Measurements from ENCODE around the gene ATP6V0A4.
A peak's percentile ranks its signal among the peaks of the same experiment; 100 is the strongest.
"Not testable (repeated sequence)": the region's sequence is repeated elsewhere in the genome, so short reads cannot be mapped to it uniquely, and the experiment has no call there.

The ATP6V0A4 gene

GRCh38 chr7:138750901-138751464, 47.0 kb downstream of the ATP6V0A4 start:
- no peak for DNase-seq (ENCODE audit: low read depth in 2 of 2)

- DNase-seq (ENCODE audit: low read depth in 2 of 2): no peak
Measured at GRCh38 chr7:138750473-138750872, 47.5 kb downstream of the ATP6V0A4 start.

DNA sequence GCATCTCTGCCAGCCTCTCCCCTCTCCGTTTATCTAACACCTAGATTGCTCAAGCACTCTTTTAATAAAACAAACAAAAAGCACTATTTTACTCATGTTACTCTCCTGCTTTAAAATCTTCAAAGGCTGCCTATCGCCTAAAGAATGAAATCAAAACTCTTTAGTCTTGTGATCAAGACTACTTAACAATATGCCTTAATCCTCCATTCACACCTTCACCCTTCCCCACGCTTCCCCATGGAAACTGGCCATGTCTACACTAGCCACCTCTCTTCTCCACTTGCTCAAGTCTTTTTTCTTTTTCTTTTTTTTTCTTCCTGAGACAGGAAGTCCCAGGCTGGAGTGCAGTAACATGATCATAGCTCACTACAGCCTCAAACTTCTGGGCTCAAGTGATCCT, 48.0 kb downstream of the ATP6V0A4 start:
- no peak for DNase-seq (ENCODE audit: low read depth in 2 of 2)

GRCh38 chr7:138748666-138749065, 49.3 kb downstream of the ATP6V0A4 start:
- DNase-seq (ENCODE audit: low read depth in 2 of 2): no peak

DNA sequence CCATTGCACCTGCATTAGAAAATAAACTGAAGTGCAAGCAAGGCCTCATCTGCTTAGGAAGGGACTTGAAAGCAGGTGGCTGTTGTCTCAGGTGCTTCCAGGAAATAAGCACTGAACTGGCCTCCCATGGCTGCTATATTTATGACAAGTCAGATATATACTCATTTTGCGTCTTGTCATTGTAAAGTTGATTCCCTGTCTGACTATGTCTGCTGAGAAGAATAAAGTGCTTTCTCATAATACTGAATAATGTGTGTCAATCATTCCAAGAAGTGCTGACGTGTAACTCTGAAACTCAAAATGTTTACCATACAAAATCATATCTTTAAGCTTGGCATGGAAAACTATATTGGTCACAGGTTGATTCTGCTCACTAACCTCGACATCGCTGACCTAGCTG, 51.9 kb downstream of the ATP6V0A4 start:
- DNase-seq (ENCODE audit: low read depth in 2 of 2): no peak

- DNase-seq (ENCODE audit: low read depth in 2 of 2): no peak
Measured at GRCh38 chr7:138745189-138745588, 52.8 kb downstream of the ATP6V0A4 start.

GRCh38 chr7:138741453-138741735, 56.6 kb downstream of the ATP6V0A4 start:
- no peak for DNase-seq (ENCODE audit: low read depth in 2 of 2)

DNA sequence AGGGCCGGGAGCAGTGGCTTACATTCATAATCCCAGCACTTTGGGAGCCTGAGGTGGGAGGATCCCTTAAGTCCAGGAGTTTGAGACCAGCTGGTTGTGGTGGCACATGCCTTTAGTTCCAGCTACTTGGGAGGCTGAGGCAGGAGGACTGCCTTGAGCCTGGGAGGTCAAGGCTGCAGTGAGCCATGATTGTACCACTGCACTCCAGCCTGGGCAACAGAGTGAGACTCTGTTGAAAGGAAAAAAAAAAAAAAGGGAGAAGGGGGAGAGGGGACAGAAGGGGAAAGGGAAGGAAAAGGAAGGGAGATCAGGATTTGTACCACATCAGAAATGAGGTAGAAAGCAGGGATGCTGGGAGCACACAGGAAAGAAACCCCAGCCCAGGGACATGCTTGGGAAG, 58.1 kb downstream of the ATP6V0A4 start:
- DNase-seq (ENCODE audit: low read depth in 2 of 2): no peak

DNA sequence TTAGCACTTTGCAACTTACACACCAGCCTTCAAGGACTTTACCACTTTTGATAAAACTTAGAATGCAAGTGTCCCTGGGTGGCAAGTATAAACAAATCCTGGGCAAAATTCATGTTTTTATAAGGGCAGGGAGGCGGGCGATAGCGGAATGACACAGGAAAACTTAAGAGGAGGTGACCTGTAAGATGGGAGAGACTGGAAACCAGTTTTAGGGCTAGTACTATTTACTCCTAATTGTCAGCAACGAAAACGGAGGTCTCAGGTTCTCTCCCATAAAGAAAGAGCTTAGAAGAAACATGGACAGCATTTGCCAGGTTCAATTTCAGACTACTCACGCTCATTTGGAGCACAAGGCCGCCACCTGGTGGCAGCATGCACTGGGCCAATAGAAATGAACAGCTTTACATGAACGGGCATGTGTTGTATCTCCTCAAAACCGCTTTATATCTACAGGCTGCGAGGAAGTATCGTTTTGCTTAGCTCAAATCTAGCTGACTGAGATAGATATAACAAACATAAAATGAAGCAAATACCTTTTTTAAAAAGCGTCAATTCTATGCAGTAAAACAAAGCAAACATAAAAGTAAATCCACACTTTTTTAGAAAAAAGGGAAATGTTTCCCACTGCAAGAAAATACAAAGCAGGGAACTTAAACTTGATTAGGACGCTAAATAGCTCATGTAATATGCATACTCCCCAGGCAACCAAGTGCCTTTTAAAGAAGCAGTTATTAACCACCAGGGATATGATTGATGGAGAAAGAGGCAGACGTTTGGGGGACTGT, 59.3 kb downstream of the ATP6V0A4 start:
- peak; percentile 28 to 30 for DNase-seq (ENCODE audit: low read depth in 2 of 2)

DNA sequence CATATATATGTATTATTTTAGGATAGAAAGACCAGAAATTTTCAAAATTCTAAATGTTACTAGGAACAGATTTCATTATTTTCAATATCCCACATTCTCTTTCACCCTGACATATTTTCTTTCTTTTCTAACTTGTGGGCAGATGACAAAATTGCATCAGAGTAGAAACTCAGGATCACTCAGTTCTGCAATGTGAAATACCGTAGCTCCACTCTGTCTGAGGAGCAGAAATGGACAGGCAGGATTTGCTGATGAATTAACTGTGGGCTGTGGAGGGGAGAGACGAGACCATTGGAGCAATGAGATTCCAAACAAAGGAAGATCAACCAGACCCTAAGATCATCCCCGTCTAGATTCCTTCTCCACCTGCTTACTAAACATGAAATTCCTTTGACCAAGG, 59.9 kb downstream of the ATP6V0A4 start:
- DNase-seq (ENCODE audit: low read depth in 2 of 2): no peak

GRCh38 chr7:138735399-138735798, 62.6 kb downstream of the ATP6V0A4 start:
- no peak for DNase-seq (ENCODE audit: low read depth in 2 of 2)

DNA sequence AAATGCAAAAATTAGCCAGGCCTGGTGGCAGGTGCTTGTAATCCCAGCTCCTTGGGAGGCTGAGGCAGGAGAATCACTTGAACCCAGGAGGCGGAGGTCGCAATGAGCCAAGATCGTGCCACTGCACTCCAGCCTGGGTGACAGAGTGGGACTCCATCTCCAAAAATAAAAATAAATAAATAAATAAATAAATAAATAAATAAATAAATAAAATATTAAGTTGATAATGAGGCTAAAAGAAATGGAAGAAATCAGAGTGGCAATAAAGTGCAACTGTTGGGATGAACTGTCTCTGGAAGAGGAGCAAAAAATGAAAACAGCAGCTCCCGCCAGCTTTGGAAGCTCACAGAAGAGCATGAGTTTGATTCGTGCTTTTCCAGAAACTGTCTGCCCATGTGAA, 66.3 kb downstream of the ATP6V0A4 start:
- not testable (repeated sequence) for DNase-seq (ENCODE audit: low read depth in 2 of 2)

- no peak for DNase-seq (ENCODE audit: low read depth in 2 of 2)
Measured at GRCh38 chr7:138729444-138729843, 68.6 kb downstream of the ATP6V0A4 start.

DNA sequence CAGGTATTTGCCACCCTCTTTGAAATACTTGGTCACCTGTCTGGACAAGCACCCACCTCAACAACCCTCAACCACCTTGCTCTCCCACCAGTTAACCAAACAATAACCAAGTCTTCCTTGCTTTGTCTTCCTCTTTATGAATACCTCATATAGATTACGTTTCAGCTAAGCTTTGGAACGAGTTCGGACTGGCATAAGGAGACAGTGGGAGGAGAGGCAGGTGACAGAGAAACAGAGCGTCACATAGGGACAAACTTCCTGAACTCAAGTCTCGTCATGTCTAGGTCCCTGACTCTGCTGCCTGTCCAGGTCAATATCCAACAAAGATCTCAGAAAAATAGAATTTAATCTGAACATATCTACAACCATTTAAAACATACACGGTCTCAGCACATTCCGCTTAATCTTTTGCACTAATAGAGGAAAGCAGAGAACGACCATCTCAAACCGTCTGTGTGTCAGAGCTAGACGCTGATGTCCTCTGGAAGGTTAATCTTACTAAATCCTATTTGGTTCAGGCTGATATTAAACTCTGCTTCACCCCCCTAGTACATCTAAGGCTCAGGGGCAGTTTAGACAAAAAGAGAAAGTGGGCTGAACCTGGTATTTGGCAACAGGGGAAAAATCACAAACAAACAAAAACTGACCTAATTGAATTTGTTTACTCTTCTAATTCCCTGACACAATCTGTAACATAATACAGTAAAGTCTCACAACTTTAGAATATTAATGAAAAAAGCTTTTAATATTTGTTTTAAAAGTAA, 70.5 kb downstream of the ATP6V0A4 start:
- no peak for DNase-seq (ENCODE audit: low read depth in 2 of 2)

- no peak for DNase-seq (ENCODE audit: low read depth in 2 of 2)
Measured at GRCh38 chr7:138726288-138726687, 71.7 kb downstream of the ATP6V0A4 start.

GRCh38 chr7:138720286-138720685, 77.7 kb downstream of the ATP6V0A4 start:
- no peak for DNase-seq (ENCODE audit: low read depth in 2 of 2)

DNA sequence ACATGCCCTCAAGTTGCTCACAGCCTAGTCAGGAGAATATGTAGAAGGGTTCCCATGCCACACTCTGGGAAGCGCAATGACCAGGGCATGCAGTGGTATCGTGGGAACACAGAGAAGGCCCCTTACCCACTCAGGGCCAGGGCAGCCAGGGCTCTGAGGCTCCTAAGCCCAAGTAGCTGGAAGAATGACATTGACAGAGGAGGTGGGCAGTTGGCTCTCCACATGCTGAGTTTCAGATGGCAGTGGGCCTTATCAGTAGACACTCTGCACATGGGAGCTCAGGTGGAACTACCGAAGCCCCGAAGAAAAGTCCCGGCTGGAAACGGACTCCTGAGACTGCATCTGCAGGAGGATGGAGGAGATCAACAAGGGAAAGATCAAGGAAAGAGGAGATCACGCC, 81.1 kb downstream of the ATP6V0A4 start:
- no peak for DNase-seq (ENCODE audit: low read depth in 2 of 2)

- DNase-seq (ENCODE audit: low read depth in 2 of 2): no peak
Measured at GRCh38 chr7:138713191-138713590, 84.8 kb downstream of the ATP6V0A4 start.

DNA sequence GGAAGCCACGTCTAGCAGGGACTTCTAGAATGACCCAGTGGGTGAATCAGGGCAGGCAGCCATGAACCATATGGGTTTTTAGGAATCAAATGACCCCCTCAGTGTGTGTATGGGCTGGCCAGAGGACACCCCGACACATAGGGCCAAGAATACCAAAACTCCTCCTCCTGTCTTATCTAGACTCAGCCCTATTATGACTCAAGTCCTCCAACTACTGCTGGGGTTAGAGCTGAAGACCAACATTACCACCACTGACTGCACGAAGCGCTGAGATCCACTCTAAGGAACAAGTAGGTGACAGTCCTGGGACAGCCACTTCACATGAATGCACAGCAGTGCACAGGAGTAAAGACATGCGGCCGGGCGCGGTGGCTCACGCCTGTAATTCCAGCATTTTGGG, 85.3 kb downstream of the ATP6V0A4 start:
- no peak for DNase-seq (ENCODE audit: low read depth in 2 of 2)

GRCh38 chr7:138710536-138711385, 87.2 kb downstream of the ATP6V0A4 start:
- no peak for DNase-seq (ENCODE audit: low read depth in 2 of 2)

DNA sequence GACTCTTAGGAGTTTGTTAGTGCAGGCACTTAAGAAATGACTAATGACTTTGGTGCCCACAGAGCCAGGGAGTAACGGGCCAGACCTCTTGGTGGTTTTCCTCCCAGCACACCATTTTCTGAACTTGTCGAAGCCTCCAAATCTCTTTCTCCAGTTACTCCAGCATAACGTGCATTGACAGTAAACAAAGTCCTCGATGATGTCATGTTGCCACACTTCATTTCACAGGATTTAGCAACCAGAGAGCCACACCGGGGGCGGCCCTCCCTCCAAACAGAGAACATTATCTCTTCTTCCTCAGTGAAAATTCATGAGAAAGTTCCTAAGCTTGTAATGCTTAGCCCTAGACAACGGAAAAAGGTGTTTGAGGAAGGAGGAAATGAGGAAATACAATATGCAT, 92.8 kb downstream of the ATP6V0A4 start:
- DNase-seq (ENCODE audit: low read depth in 2 of 2): no peak

GRCh38 chr7:138701537-138701923, 96.5 kb downstream of the ATP6V0A4 start:
- no peak for DNase-seq (ENCODE audit: low read depth in 2 of 2)

Data from fibroblast of skin of left biceps (primary cell).